Ramos (cell line): ENCODE results near the gene SRGAP1.

Source experiments
- in situ Hi-C: fragments of 300-500 bp; cut with MboI; formaldehyde crosslinking; loops from one replicate; pipeline ENCODE4 v1.14.3; 2022; ENCODE audit warnings: low sequenced_read_pairs; ENCODE audit not compliant: unreplicated experiment

Gene SRGAP1

GRCh38 chr12:63921157-63921556 lies 76.7 kb downstream of the SRGAP1 start:
- in situ Hi-C loops: no loop called here

GRCh38 chr12:63922474-63922873 lies 78.0 kb downstream of the SRGAP1 start:
- in situ Hi-C loops: no loop called here

- in situ Hi-C loops: no loop called here
Measured at GRCh38 chr12:63924781-63925180, 80.3 kb downstream of the SRGAP1 start.

GRCh38 chr12:63927511-63927910 lies 83.0 kb downstream of the SRGAP1 start:
- in situ Hi-C loops: no loop called here

GRCh38 chr12:63928305-63928704 lies 83.8 kb downstream of the SRGAP1 start:
- in situ Hi-C loops: no loop called here

GRCh38 chr12:63929426-63929825 lies 84.9 kb downstream of the SRGAP1 start:
- in situ Hi-C loops: no loop called here

GRCh38 chr12:63930971-63931370 lies 86.5 kb downstream of the SRGAP1 start:
- in situ Hi-C loops: no loop called here

- in situ Hi-C loops: no loop called here
Measured at GRCh38 chr12:63931703-63932102, 87.2 kb downstream of the SRGAP1 start.

- in situ Hi-C loops: no loop called here
Measured at GRCh38 chr12:63934936-63935335, 90.4 kb downstream of the SRGAP1 start.

GRCh38 chr12:63935361-63935760 lies 90.9 kb downstream of the SRGAP1 start:
- in situ Hi-C loops: no loop called here

GRCh38 chr12:63937378-63938316 lies 93.1 kb downstream of the SRGAP1 start:
- in situ Hi-C loops: no loop called here

- in situ Hi-C loops: no loop called here
Measured at GRCh38 chr12:63940310-63941005, 96.0 kb downstream of the SRGAP1 start.

GRCh38 chr12:63941166-63941800 lies 96.8 kb downstream of the SRGAP1 start:
- in situ Hi-C loops: no loop called here

- in situ Hi-C loops: no loop called here
Measured at GRCh38 chr12:63941879-63942278, 97.4 kb downstream of the SRGAP1 start.

- in situ Hi-C loops: no loop called here
Measured at GRCh38 chr12:63942464-63943241, 98.2 kb downstream of the SRGAP1 start.

GRCh38 chr12:63944034-63944579 lies 99.6 kb downstream of the SRGAP1 start:
- in situ Hi-C loops: no loop called here

- in situ Hi-C loops: no loop called here
Measured at GRCh38 chr12:63944586-63945228, 100.2 kb downstream of the SRGAP1 start.

- in situ Hi-C loops: no loop called here
Measured at GRCh38 chr12:63945777-63946176, 101.3 kb downstream of the SRGAP1 start.

GRCh38 chr12:63948211-63948610 lies 103.7 kb downstream of the SRGAP1 start:
- in situ Hi-C loops: no loop called here
